SK-N-SH treated with all-trans-retinoic acid at 6 μM for 48 hours (cell line): Measurements from ENCODE around the gene TRIP4.

Source experiments
- ARNTL ChIP-seq: fragments of 450-650 bp; formaldehyde crosslinking; IDR thresholded peaks from 2 replicates; pipeline ENCODE4 v1.5.0; 2020; ENCODE audit warnings: low read depth, mild to moderate bottlenecking, moderate library complexity, borderline replicate concordance
- CREB5 ChIP-seq: fragments of 250-450 bp; sonication (Bioruptor Pico); IDR thresholded peaks from 2 replicates; pipeline ENCODE4 v1.5.1; 2020; ENCODE audit warnings: low read depth, mild to moderate bottlenecking, moderate library complexity
- ISL1 ChIP-seq: fragments of 250-450 bp; sonication (Bioruptor Pico); IDR thresholded peaks from 2 replicates; pipeline ENCODE4 v2.1.2; 2022; ENCODE audit warnings: mild to moderate bottlenecking, moderate library complexity
- POU6F1 ChIP-seq: fragments of 250-450 bp; sonication (Bioruptor Pico); IDR thresholded peaks from 2 replicates; pipeline ENCODE4 v1.8.0; 2021; ENCODE audit warnings: low read depth, mild to moderate bottlenecking, moderate library complexity, borderline replicate concordance
- PPARA ChIP-seq: fragments of 250-450 bp; sonication (Bioruptor Pico); IDR thresholded peaks from 2 replicates; pipeline ENCODE4 v1.5.0; 2020; ENCODE audit warnings: mild to moderate bottlenecking, borderline replicate concordance
- RARB ChIP-seq: fragments of 250-450 bp; sonication (Bioruptor Pico); IDR thresholded peaks from 2 replicates; pipeline ENCODE4 v1.8.0; 2021; ENCODE audit warnings: mild to moderate bottlenecking, moderate library complexity
- TCF4 ChIP-seq: fragments of 250-450 bp; sonication (Bioruptor Pico); IDR thresholded peaks from 2 replicates; pipeline ENCODE4 v1.8.0; 2021; ENCODE audit warnings: mild to moderate bottlenecking, moderate library complexity, borderline replicate concordance
- ZC3H10 ChIP-seq: fragments of 250-450 bp; sonication (Bioruptor Pico); IDR thresholded peaks from 2 replicates; pipeline ENCODE4 v1.5.1; 2021; ENCODE audit warnings: mild to moderate bottlenecking, moderate library complexity
- ZFP3 ChIP-seq: fragments of 250-450 bp; sonication (Bioruptor Pico); IDR thresholded peaks from 2 replicates; pipeline ENCODE4 v1.5.0; 2020; ENCODE audit warnings: mild to moderate bottlenecking, moderate library complexity
- ZNF70 ChIP-seq: fragments of 450-650 bp; formaldehyde crosslinking; IDR thresholded peaks from 2 replicates; pipeline ENCODE4 v1.5.0; 2020; ENCODE audit warnings: mild to moderate bottlenecking, moderate library complexity
- ZNF8 ChIP-seq: fragments of 450-650 bp; formaldehyde crosslinking; IDR thresholded peaks from 2 replicates; pipeline ENCODE4 v1.5.0; 2020; ENCODE audit warnings: mild to moderate bottlenecking, moderate library complexity
- TF ChIP-seq, protein P1 (sequence below): fragments of 250-450 bp; sonication (Bioruptor Pico); IDR thresholded peaks from 2 replicates; pipeline ENCODE4 v1.5.1; 2021; ENCODE audit warnings: mild to moderate bottlenecking, moderate library complexity
- TF ChIP-seq, protein P2 (sequence below): fragments of 250-450 bp; sonication (Bioruptor Pico); IDR thresholded peaks from 2 replicates; pipeline ENCODE4 v1.8.0; 2020; ENCODE audit warnings: mild to moderate bottlenecking, moderate library complexity, borderline replicate concordance

GRCh38 chr15:64454282-64454681 is 66.6 kb downstream of the TRIP4 start:
- no peak for TF ChIP-seq RARB (CRISPR knock-in tag)
- TF ChIP-seq ZNF8 (CRISPR knock-in tag) = no peak
- no peak for TF ChIP-seq ZFP3 (CRISPR knock-in tag)
- no peak for TF ChIP-seq ISL1 (CRISPR knock-in tag)
- TF ChIP-seq, protein P1, sequence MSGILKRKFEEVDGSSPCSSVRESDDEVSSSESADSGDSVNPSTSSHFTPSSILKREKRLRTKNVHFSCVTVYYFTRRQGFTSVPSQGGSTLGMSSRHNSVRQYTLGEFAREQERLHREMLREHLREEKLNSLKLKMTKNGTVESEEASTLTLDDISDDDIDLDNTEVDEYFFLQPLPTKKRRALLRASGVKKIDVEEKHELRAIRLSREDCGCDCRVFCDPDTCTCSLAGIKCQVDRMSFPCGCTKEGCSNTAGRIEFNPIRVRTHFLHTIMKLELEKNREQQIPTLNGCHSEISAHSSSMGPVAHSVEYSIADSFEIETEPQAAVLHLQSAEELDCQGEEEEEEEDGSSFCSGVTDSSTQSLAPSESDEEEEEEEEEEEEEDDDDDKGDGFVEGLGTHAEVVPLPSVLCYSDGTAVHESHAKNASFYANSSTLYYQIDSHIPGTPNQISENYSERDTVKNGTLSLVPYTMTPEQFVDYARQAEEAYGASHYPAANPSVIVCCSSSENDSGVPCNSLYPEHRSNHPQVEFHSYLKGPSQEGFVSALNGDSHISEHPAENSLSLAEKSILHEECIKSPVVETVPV (CRISPR knock-in tag) = no peak
- TF ChIP-seq ZNF70 (CRISPR knock-in tag) = no peak
- TF ChIP-seq ZC3H10 (CRISPR knock-in tag) = no peak
- no peak for TF ChIP-seq CREB5 (CRISPR knock-in tag)
- TF ChIP-seq PPARA = no peak
- no peak for TF ChIP-seq TCF4
- no peak for TF ChIP-seq ARNTL (CRISPR knock-in tag)
- TF ChIP-seq, protein P2, sequence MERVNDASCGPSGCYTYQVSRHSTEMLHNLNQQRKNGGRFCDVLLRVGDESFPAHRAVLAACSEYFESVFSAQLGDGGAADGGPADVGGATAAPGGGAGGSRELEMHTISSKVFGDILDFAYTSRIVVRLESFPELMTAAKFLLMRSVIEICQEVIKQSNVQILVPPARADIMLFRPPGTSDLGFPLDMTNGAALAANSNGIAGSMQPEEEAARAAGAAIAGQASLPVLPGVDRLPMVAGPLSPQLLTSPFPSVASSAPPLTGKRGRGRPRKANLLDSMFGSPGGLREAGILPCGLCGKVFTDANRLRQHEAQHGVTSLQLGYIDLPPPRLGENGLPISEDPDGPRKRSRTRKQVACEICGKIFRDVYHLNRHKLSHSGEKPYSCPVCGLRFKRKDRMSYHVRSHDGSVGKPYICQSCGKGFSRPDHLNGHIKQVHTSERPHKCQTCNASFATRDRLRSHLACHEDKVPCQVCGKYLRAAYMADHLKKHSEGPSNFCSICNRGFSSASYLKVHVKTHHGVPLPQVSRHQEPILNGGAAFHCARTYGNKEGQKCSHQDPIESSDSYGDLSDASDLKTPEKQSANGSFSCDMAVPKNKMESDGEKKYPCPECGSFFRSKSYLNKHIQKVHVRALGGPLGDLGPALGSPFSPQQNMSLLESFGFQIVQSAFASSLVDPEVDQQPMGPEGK = no peak
- TF ChIP-seq POU6F1 (CRISPR knock-in tag) = no peak
